Measurements from ENCODE around the gene RANBP9.

- TF ChIP-seq CTCF (IDR thresholded peaks at IDR 0.05) (no peak), POLR2A (IDR thresholded peaks at IDR 0.05) (no peak)
Observed at GRCh38 chr6:13617066-13617465, 94.6 kb downstream of the RANBP9 start.

Measured in right lobe of liver (tissue), 4 donors.